ENCODE measurements around the gene METTL15.

- TF ChIP-seq CTCF (IDR thresholded peaks at IDR 0.05; ENCODE audit: low read depth, low read length) (no peak), EZH2phosphoT487 (IDR thresholded peaks at IDR 0.05; ENCODE audit: low read depth) (no peak)
Measured at GRCh38 chr11:28259177-28259843, 151.1 kb downstream of the METTL15 start.
